IPS-NIHi7 (cell line): ENCODE results near the gene VOPP1.

Source experiments
- DNase-seq: peaks from one replicate; pipeline ENCODE4 v3.0.0; 2012; ENCODE audit warnings: mixed read lengths; ENCODE audit errors: extremely low spot score

Gene VOPP1

GRCh38 chr7:55533050-55533728 is 39.1 kb downstream of the VOPP1 start:
- DNase-seq = no peak

DNA sequence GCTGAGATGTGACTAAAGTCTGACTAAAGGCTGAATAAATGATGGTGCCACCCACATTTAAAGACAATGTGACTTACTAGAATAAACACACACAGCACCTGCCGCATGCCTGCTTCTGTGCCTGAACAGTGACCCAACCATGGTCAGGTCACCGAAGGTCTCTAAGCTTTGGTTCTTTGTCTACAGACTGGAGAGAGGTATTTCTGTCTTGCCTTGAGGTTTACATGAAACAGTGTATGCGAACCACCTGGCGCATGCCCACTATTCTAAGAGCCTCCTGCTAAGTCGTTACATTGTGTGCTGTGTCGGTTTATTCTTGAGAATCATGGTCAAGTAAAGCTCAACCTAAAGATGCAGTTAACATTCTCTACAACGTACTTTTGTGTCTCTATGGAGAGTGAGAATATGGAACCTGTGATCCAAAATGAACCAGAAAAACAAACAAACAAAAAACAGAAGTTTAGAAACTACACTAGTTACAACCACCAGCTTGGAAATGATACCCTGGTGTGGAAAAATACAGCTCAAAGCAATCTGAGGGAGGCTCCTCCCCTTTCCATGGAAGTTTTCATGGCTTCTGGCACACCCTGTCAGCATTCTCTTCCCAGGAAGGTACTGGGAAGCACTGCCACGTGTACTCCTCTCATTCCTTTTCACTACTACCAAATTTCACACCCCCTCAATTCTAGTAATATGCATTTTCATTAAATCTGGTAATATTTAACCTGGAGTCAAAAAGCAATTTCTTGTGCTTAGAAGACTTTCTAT is 40.0 kb downstream of the VOPP1 start:
- DNase-seq = no peak

- no peak for DNase-seq
Observed at GRCh38 chr7:55531536-55531935, 40.8 kb downstream of the VOPP1 start.

DNA sequence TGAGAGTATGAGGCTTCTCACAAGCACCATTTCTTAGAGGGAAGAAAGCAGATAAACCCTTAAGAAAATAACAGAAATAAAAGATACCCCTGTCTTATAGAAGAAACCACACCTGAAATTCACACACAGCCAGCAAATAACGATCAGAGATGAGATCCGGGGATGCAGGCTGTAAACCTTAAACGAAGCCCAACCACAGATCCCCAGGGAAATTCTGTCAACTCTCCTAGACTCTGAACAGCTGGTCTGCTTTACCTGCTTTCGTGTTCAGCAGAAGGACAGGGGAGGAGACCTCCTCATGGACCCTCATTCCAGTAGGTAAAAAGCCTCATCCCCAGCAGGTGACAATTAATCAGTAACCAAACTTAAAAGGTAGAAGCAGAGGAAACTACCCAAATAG is 45.0 kb downstream of the VOPP1 start:
- no peak for DNase-seq

- peak; percentile 69 for DNase-seq
Observed at GRCh38 chr7:55526770-55527169, 45.5 kb downstream of the VOPP1 start.

DNA sequence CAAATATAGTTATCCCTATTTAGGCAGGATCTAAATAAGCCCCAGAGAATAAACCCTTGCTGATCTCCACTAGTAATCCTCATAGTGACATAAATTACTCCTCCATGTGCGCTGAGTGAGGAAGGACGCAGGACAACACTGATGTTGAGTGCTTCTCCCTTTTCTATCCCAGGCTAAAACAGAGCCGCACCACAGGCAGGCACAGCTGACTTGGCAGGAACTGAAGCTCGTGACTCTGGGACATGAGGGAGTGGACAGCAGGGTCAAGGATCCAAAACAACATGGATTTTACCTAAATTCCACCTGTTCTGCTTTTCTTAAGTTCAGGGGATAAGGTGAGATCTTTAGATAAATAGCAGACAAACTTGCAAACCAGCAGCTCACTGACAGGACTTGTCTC is 46.0 kb downstream of the VOPP1 start:
- no peak for DNase-seq

- no peak for DNase-seq
Observed at GRCh38 chr7:55524558-55525310, 47.6 kb downstream of the VOPP1 start.

- no peak for DNase-seq
Observed at GRCh38 chr7:55523366-55523765, 48.9 kb downstream of the VOPP1 start.

DNA sequence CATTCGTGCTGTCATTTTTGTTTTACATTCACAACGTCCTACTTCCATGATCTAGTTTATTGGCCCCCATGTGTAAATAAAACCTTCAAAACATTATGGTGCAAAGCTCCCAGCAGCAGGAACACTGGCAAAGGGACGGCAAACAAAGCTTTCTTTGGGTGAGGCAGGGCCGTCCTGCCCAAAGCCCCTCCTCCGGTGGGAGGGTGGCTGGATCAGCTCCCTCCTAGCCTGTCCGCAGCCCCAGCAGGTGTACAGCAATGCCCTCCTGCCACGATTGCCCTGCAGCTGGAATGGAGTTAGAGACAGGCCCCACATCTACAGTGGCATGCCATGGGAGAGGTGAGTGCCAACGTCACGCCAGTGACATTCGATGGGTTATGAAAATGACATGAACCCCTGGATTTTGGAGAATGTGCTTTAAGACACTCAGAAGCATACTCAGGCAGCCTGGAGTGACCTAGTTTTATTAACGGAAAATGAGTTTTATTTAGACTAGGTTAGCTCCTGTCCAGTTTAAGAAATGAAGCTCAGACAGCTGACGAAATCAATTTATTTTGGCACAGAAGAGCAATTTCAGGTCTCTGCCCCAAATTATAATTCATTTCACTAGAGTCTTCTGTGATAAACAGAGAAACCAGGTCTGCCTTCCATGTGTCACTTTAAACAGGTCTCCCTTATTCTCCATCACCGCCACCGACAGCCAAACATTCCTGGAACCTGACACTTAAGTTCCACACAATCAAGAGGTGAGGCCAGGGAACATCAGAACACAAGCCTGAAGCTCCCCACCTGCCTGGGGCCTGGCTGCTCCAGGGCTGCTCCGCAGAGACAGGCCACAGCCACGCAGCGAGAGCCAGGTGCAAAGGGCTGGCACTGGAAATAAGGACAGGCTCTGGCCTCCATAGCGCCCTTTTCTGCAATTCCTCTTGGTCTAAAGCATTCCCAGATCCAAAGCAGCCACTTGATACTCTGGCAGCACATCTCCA is 50.1 kb downstream of the VOPP1 start:
- DNase-seq = no peak

- DNase-seq = no peak
Observed at GRCh38 chr7:55521512-55521911, 50.8 kb downstream of the VOPP1 start.

GRCh38 chr7:55520426-55521140 is 51.7 kb downstream of the VOPP1 start:
- no peak for DNase-seq

GRCh38 chr7:55518836-55519235 is 53.5 kb downstream of the VOPP1 start:
- DNase-seq = no peak

DNA sequence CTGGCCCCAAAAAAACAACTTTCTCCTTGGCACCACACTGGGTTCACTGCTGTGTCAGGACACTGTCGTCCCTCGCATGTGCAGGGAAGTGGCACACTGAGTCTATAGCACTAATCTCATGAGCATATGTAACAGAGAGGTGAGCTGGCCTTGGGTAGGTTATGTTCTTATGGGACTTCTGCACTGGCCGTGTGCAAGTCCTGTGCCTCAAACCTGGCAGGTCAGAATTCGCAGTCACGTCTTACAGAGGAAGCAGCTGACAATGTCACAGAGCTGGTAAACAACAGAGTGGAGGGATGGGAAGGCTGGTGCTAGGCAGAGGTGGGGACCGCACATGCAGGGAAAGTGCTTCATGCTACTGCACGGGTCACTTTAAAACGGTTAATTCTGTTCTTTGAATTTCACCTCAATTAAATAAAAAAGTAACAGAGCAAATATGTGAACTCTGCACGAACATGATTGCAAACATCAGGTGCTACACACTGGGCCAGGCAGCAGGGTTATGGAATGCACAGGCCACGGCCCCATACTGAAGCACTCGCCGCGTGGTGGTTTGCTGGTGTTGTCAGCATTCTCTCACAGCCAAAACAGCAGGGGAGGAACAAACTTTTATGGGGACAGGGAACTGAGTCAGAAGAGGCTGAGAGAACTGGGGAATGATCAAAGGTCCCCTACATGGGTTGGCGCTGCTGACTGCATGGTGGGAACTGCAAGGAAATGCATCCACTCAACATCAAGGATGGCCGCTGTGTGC is 54.2 kb downstream of the VOPP1 start:
- no peak for DNase-seq

GRCh38 chr7:55517191-55517633 is 55.1 kb downstream of the VOPP1 start:
- no peak for DNase-seq

- DNase-seq = no peak
Observed at GRCh38 chr7:55516409-55516808, 55.9 kb downstream of the VOPP1 start.

DNA sequence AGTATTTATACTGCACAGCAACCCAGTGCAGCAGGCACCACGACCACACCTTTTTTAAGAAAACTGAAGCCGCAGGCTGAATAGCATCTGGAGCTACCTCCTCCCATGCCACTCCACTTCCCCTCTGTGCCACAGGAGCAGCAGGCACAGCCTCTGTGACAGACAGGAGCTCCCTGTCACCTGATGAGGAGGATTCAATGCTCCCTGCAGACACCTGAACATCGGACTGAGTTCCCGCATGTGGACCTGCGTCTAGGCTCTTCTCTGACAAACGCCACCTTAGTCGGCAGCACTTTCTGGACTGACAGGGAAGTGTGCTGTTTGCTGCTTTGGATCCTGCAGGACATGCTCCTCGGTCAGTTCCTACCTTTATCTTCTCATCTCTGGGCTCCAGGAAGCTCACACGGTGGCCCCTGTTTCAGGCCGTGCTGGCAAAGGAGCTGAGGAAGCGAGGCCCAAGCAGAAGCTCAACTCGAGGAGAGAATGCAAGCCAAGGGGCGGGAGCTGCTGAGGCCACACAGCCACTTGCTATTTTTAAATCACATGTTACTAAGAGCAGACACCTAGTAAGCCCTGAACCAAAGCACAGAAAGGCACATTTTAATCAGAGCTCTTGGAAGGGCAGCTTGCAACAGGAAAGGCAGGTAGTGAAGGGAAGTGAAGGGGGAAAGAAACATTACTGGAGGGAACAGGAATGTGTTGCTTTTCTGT is 56.6 kb downstream of the VOPP1 start:
- DNase-seq = no peak

DNA sequence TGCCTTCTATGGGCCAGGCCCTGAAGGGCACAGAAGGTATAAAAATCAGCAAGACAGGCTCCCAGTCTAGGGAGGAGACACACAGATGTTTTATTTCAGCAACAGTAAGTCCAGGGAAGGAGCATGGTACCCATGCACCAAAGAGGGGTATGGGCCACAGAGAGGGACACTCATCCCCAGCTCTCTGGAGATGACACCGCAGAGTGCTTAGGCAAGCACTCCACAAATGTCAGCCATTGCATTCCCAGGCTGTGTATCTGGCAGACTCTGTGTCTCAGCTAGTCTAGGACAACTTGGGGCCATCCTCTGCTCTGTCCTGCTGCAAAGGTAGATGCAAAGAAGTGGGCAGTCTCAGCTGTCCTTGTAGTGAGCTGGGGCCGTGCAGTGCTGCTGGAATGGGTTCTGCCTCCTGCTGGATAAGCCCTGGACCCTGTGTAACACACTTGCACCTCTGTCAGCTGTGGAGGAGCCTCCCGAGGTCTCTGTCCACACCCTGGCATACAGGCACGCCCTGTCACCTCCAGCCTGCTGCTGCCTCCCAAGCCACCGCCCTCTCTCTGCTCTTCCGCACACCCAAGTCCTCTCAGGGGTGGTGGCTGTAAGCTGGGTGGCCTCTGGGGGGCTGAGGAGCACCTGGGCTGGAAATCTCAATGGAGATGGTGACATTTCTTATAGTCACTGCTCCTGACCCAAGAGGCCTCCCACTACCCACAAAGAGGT is 57.6 kb downstream of the VOPP1 start:
- DNase-seq = no peak

- no peak for DNase-seq
Observed at GRCh38 chr7:55513868-55514267, 58.4 kb downstream of the VOPP1 start.
